Measurements from ENCODE around the gene ALDH18A1.

The ALDH18A1 gene

GRCh38 chr10:95579292-95579691, 77.2 kb downstream of the ALDH18A1 start:
- no peak for DNase-seq (ENCODE audit: low read depth in 2 of 2)

- DNase-seq (ENCODE audit: low read depth in 2 of 2): no peak
These were observed 77.9 kb downstream of the ALDH18A1 start for GRCh38 chr10:95578619-95579018.

- no peak for DNase-seq (ENCODE audit: low read depth in 2 of 2)
These were observed 81.7 kb downstream of the ALDH18A1 start for GRCh38 chr10:95574649-95575365.

- no peak for DNase-seq (ENCODE audit: low read depth in 2 of 2)
These were observed 82.4 kb downstream of the ALDH18A1 start for GRCh38 chr10:95573964-95574604.

GRCh38 chr10:95573527-95573926, 83.0 kb downstream of the ALDH18A1 start:
- no peak for DNase-seq (ENCODE audit: low read depth in 2 of 2)

- DNase-seq (ENCODE audit: low read depth in 2 of 2): no peak
These were observed 84.2 kb downstream of the ALDH18A1 start for GRCh38 chr10:95572131-95572820.

GRCh38 chr10:95571390-95571789, 85.1 kb downstream of the ALDH18A1 start:
- DNase-seq (ENCODE audit: low read depth in 2 of 2): no peak

- no peak for DNase-seq (ENCODE audit: low read depth in 2 of 2)
These were observed 87.1 kb downstream of the ALDH18A1 start for GRCh38 chr10:95569368-95569767.

- DNase-seq (ENCODE audit: low read depth in 2 of 2): no peak
These were observed 88.4 kb downstream of the ALDH18A1 start for GRCh38 chr10:95567903-95568630.

- DNase-seq (ENCODE audit: low read depth in 2 of 2): no peak
These were observed 90.4 kb downstream of the ALDH18A1 start for GRCh38 chr10:95566136-95566535.

GRCh38 chr10:95565336-95565735, 91.2 kb downstream of the ALDH18A1 start:
- no peak for DNase-seq (ENCODE audit: low read depth in 2 of 2)

GRCh38 chr10:95564291-95564690, 92.2 kb downstream of the ALDH18A1 start:
- no peak for DNase-seq (ENCODE audit: low read depth in 2 of 2)

- DNase-seq (ENCODE audit: low read depth in 2 of 2): no peak
These were observed 94.1 kb downstream of the ALDH18A1 start for GRCh38 chr10:95562341-95562965.

GRCh38 chr10:95561864-95562177, 94.7 kb downstream of the ALDH18A1 start:
- DNase-seq (ENCODE audit: low read depth in 2 of 2): no peak

- peak; percentile 59 to 66 for DNase-seq (ENCODE audit: low read depth in 2 of 2)
These were observed 95.2 kb downstream of the ALDH18A1 start, which contains the start of gene SORBS1 for GRCh38 chr10:95561177-95561863. Gene SORBS1 (minus strand): TSS chr10:95561371. CDS start chr10:95441135, 120,236 bp downstream.

- DNase-seq (ENCODE audit: low read depth in 2 of 2): peak; percentile 9 to 14
These were observed 96.0 kb downstream of the ALDH18A1 start for GRCh38 chr10:95560278-95561176.

GRCh38 chr10:95559896-95560277, 96.6 kb downstream of the ALDH18A1 start:
- no peak for DNase-seq (ENCODE audit: low read depth in 2 of 2)

- DNase-seq (ENCODE audit: low read depth in 2 of 2): no peak
These were observed 97.0 kb downstream of the ALDH18A1 start for GRCh38 chr10:95559471-95559870.

GRCh38 chr10:95558593-95559320, 97.8 kb downstream of the ALDH18A1 start:
- no peak for DNase-seq (ENCODE audit: low read depth in 2 of 2)

All from stimulated activated CD8-positive, alpha-beta memory T cell treated with anti-CD3 and anti-CD28 coated beads, Interleukin-15, amount 100 ng/mL, for 4 hours (primary cell).